Stimulated activated CD8-positive, alpha-beta memory T cell treated with anti-CD3 and anti-CD28 coated beads, Interleukin-7, amount 100 ng/mL, for 48 hours (primary cell): Measurements from ENCODE around the gene HDAC8.

Source experiments
- DNase-seq, 2 donors: peaks; one replicate each; pipeline ENCODE4 v3.0.0-alpha.2; 2020; ENCODE audit warnings: low read depth in 1 of 2; ENCODE audit errors: extremely low read depth in 1 of 2

HDAC8 gene

GRCh38 chrX:72297953-72298730 is 274.5 kb downstream of the HDAC8 start:
- no peak for DNase-seq

- DNase-seq = no peak
These were observed 275.7 kb downstream of the HDAC8 start for GRCh38 chrX:72296991-72297390.

- no peak for DNase-seq
These were observed 276.9 kb downstream of the HDAC8 start for GRCh38 chrX:72295745-72296144.

GRCh38 chrX:72294497-72294896 is 278.1 kb downstream of the HDAC8 start:
- no peak for DNase-seq

GRCh38 chrX:72282302-72282701 is 290.3 kb downstream of the HDAC8 start:
- DNase-seq = no peak

- DNase-seq = no peak
These were observed 292.3 kb downstream of the HDAC8 start for GRCh38 chrX:72280321-72280845.
